Right renal cortex interstitium (tissue), 3 donors: ENCODE data around the gene BCAS3. TPM values are rescaled to one million over a fixed set of nuclear protein-coding genes. Genes with fewer than 3 reads are reported as not detected.
"Not testable (repeated sequence)": the region's sequence is repeated elsewhere in the genome, so short reads cannot be mapped to it uniquely, and the experiment has no call there.

ENCODE experiments used
- DNase-seq, 3 donors: peaks; one replicate each; pipeline ENCODE4 v3.0.0-alpha.2; 2013; ENCODE audit warnings: low read depth in 3 of 3, low spot score in 2 of 3
- polyA plus RNA-seq, 3 donors: library from polyadenylated mRNA; unstranded; fragments of 120-200 nt; gene quantifications; one replicate each; pipeline ENCODE4 v1.2.1, GENCODE V29; 2013; ENCODE audit not compliant: insufficient read length in 3 of 3

Gene BCAS3
- polyA plus RNA-seq, 3 donors, result 27.6 to 28.5 (median 27.8) TPM

GRCh38 chr17:60781880-60782412 lies 104.3 kb downstream of the BCAS3 start:
- DNase-seq, result no peak

GRCh38 chr17:60782742-60783141 lies 105.1 kb downstream of the BCAS3 start:
- no peak for DNase-seq

- no peak for DNase-seq
These were observed 112.6 kb downstream of the BCAS3 start for GRCh38 chr17:60790205-60790604.

GRCh38 chr17:60792250-60792898 lies 114.7 kb downstream of the BCAS3 start:
- no peak for DNase-seq

- DNase-seq, result no peak
These were observed 120.9 kb downstream of the BCAS3 start for GRCh38 chr17:60798576-60798975.

GRCh38 chr17:60802377-60802776 lies 124.7 kb downstream of the BCAS3 start:
- no peak for DNase-seq

- no peak for DNase-seq
These were observed 125.4 kb downstream of the BCAS3 start for GRCh38 chr17:60803059-60803458.

GRCh38 chr17:60804831-60805230 lies 127.2 kb downstream of the BCAS3 start:
- DNase-seq, result no peak

- DNase-seq, result no peak
These were observed 131.8 kb downstream of the BCAS3 start for GRCh38 chr17:60809421-60809820.

GRCh38 chr17:60814941-60815340 lies 137.3 kb downstream of the BCAS3 start:
- DNase-seq, result not testable (repeated sequence)

GRCh38 chr17:60817192-60817591 lies 139.5 kb downstream of the BCAS3 start:
- no peak for DNase-seq

GRCh38 chr17:60819447-60820130 lies 141.9 kb downstream of the BCAS3 start:
- DNase-seq, result no peak

- DNase-seq, result no peak
These were observed 145.9 kb downstream of the BCAS3 start for GRCh38 chr17:60823515-60823914.

- no peak for DNase-seq
These were observed 147.7 kb downstream of the BCAS3 start for GRCh38 chr17:60825351-60825750.

- DNase-seq, result no peak
These were observed 150.3 kb downstream of the BCAS3 start for GRCh38 chr17:60827943-60828342.

- peak in 1 of 3 donors; percentile 10 for DNase-seq
These were observed 154.5 kb downstream of the BCAS3 start for GRCh38 chr17:60832151-60832585.

- no peak for DNase-seq
These were observed 155.0 kb downstream of the BCAS3 start for GRCh38 chr17:60832631-60833030.

- DNase-seq, result no peak
These were observed 162.8 kb downstream of the BCAS3 start for GRCh38 chr17:60840456-60840855.

- DNase-seq, result no peak
These were observed 167.4 kb downstream of the BCAS3 start for GRCh38 chr17:60845012-60845411.

- no peak for DNase-seq
These were observed 168.5 kb downstream of the BCAS3 start for GRCh38 chr17:60846175-60846574.

GRCh38 chr17:60851181-60851580 lies 173.5 kb downstream of the BCAS3 start:
- no peak for DNase-seq

- no peak for DNase-seq
These were observed 180.0 kb downstream of the BCAS3 start for GRCh38 chr17:60857556-60858080.
